GM12874 (cell line): Measurements from ENCODE around the gene SBF2.

ENCODE experiments used
- CTCF ChIP-seq: IDR thresholded peaks from 2 replicates; pipeline ENCODE4 v1.5.1; 2011; ENCODE audit warnings: low read depth, mild to moderate bottlenecking, control low read depth, low read length, moderate library complexity; ENCODE audit not compliant: insufficient read depth

Gene SBF2

GRCh38 chr11:10327254-10327653, 33.2 kb upstream of the SBF2 start:
- TF ChIP-seq CTCF: no peak

- no peak for TF ChIP-seq CTCF
These were observed 32.3 kb upstream of the SBF2 start for GRCh38 chr11:10326012-10326964.

- no peak for TF ChIP-seq CTCF
These were observed 31.4 kb upstream of the SBF2 start for GRCh38 chr11:10325277-10326011.

GRCh38 chr11:10324474-10324873, 30.5 kb upstream of the SBF2 start:
- TF ChIP-seq CTCF: no peak

GRCh38 chr11:10323793-10324170, 29.8 kb upstream of the SBF2 start:
- no peak for TF ChIP-seq CTCF

GRCh38 chr11:10322830-10323792, 29.1 kb upstream of the SBF2 start:
- no peak for TF ChIP-seq CTCF
